Posterior cingulate gyrus (tissue), 11 donors: ENCODE measurements around the gene TMEM207.
"Not testable (repeated sequence)": the region's sequence is repeated elsewhere in the genome, so short reads cannot be mapped to it uniquely, and the experiment has no call there.

Experiments used
- DNase-seq, 10 donors: peaks; one replicate each; pipeline versions ENCODE4 v3.0.0 to v3.0.0-alpha.2; 2020 to 2021; ENCODE audit warnings: mixed read lengths in 3 of 10
- intact Hi-C: fragments of 100-400 bp; cut with DNase I; formaldehyde crosslinking; loops from one replicate; pipeline ENCODE4 v1.15.1; 2023

The TMEM207 gene

GRCh38 chr3:190449801-190450200, at the start of gene TMEM207:
Gene TMEM207 (minus strand): TSS chr3:190449901. CDS start chr3:190449809, 92 bp downstream.
- intact Hi-C loops, result no loop called here
- DNase-seq, result no peak

GRCh38 chr3:190499122-190499521, 49.4 kb upstream of the TMEM207 start:
- DNase-seq, result no peak
- intact Hi-C loops, result no loop called here

GRCh38 chr3:190498293-190498692, 48.6 kb upstream of the TMEM207 start:
- intact Hi-C loops, result no loop called here
- no peak for DNase-seq

- intact Hi-C loops, result no loop called here
- DNase-seq, result no peak
These were observed 48.1 kb upstream of the TMEM207 start for GRCh38 chr3:190497811-190498210.

GRCh38 chr3:190496859-190497258, 47.2 kb upstream of the TMEM207 start:
- intact Hi-C loops, result no loop called here
- no peak for DNase-seq

GRCh38 chr3:190495796-190496195, 46.1 kb upstream of the TMEM207 start:
- no peak for DNase-seq
- intact Hi-C loops, result no loop called here

- intact Hi-C loops, result no loop called here
These were observed 45.7 kb upstream of the TMEM207 start for GRCh38 chr3:190495354-190495753.

GRCh38 chr3:190494907-190495306, 45.2 kb upstream of the TMEM207 start:
- intact Hi-C loops, result no loop called here
- DNase-seq, result no peak

More at GRCh38 chr3:190495354-190495753, 45.7 kb upstream of the TMEM207 start:
- DNase-seq, result no peak

- no peak for DNase-seq
These were observed 43.3 kb upstream of the TMEM207 start for GRCh38 chr3:190492966-190493365.

GRCh38 chr3:190492129-190492528, 42.4 kb upstream of the TMEM207 start:
- intact Hi-C loops, result no loop called here
- no peak for DNase-seq

More at GRCh38 chr3:190492966-190493365, 43.3 kb upstream of the TMEM207 start:
- intact Hi-C loops, result no loop called here

- DNase-seq, result no peak
- intact Hi-C loops, result no loop called here
These were observed 41.9 kb upstream of the TMEM207 start for GRCh38 chr3:190491533-190492054.

GRCh38 chr3:190486908-190487607, 37.4 kb upstream of the TMEM207 start:
- intact Hi-C loops, result no loop called here
- DNase-seq, result no peak

GRCh38 chr3:190486533-190486864, 36.8 kb upstream of the TMEM207 start:
- DNase-seq, result peak in 5 of 10 donors; percentile 9 to 73 (median 68)
- intact Hi-C loops, result no loop called here

GRCh38 chr3:190485830-190486532, 36.3 kb upstream of the TMEM207 start:
- no peak for DNase-seq
- intact Hi-C loops, result no loop called here

GRCh38 chr3:190481779-190482178, 32.1 kb upstream of the TMEM207 start:
- peak in 1 of 10 donors; percentile 62 for DNase-seq
- intact Hi-C loops, result no loop called here

- intact Hi-C loops, result not testable (repeated sequence)
- DNase-seq, result peak in 1 of 10 donors; percentile 77
These were observed 23.6 kb upstream of the TMEM207 start for GRCh38 chr3:190473261-190473660.

GRCh38 chr3:190467922-190468321, 18.2 kb upstream of the TMEM207 start:
- DNase-seq, result no peak

GRCh38 chr3:190458040-190458439, 8.3 kb upstream of the TMEM207 start:
- DNase-seq, result no peak
- intact Hi-C loops, result no loop called here

More at GRCh38 chr3:190467922-190468321, 18.2 kb upstream of the TMEM207 start:
- intact Hi-C loops, result no loop called here

- DNase-seq, result no peak
- intact Hi-C loops, result no loop called here
These were observed 7.1 kb upstream of the TMEM207 start for GRCh38 chr3:190456770-190457169.

GRCh38 chr3:190455828-190456227, 6.1 kb upstream of the TMEM207 start:
- intact Hi-C loops, result no loop called here

GRCh38 chr3:190448256-190448655, 1.4 kb downstream of the TMEM207 start:
- intact Hi-C loops, result no loop called here
- no peak for DNase-seq

More at GRCh38 chr3:190455828-190456227, 6.1 kb upstream of the TMEM207 start:
- no peak for DNase-seq
